Measurements from ENCODE around the gene COL12A1. TPM values are rescaled to one million over a fixed set of nuclear protein-coding genes. Genes with fewer than 3 reads are reported as not detected.

Gene COL12A1
- total and polyA plus RNA-seq, 8 donors, result 23.1 to 74.3 (median 31.5) TPM

DNA sequence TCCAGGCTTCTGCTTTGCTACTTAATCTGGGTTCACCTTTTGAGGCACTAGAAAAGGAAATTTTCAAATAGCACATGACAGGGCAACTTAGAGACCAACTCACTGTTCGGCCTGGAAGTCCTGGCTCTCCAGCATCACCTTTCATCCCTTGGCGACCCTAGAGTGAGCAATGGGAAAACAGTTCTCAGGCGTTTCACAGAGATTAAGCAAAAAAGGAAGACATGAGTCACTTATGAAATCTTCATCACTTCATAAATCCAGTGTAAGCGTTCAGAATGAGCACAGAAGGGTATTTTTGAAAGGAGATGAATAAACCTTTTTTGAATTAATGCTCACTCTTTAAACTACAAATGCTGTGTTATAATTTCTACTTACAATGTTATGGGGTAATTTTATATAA lies 104.0 kb downstream of the COL12A1 start:
- no peak overlapping the region for H3K4me3 ChIP-seq
- DNase-seq (no peak), ATAC-seq (no peak)
- H3K27ac ChIP-seq, result peak overlapping the region in 1 of 2 donors; percentile 13
- intact Hi-C loops (cut with DNase I), result no loop called here
- no peaks in the 10 kb centered on the region for H3K9me3 ChIP-seq
- TF ChIP-seq, protein P1, sequence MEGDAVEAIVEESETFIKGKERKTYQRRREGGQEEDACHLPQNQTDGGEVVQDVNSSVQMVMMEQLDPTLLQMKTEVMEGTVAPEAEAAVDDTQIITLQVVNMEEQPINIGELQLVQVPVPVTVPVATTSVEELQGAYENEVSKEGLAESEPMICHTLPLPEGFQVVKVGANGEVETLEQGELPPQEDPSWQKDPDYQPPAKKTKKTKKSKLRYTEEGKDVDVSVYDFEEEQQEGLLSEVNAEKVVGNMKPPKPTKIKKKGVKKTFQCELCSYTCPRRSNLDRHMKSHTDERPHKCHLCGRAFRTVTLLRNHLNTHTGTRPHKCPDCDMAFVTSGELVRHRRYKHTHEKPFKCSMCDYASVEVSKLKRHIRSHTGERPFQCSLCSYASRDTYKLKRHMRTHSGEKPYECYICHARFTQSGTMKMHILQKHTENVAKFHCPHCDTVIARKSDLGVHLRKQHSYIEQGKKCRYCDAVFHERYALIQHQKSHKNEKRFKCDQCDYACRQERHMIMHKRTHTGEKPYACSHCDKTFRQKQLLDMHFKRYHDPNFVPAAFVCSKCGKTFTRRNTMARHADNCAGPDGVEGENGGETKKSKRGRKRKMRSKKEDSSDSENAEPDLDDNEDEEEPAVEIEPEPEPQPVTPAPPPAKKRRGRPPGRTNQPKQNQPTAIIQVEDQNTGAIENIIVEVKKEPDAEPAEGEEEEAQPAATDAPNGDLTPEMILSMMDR (IDR thresholded peaks at IDR 0.05), result no peak
- no peaks in the 10 kb centered on the region for H3K27me3 ChIP-seq
- H3K4me1 ChIP-seq, result no peaks in the 10 kb centered on the region
- peaks cover 0 to 4% of the 10 kb centered on the region in 2 donors for H3K36me3 ChIP-seq

- Histone ChIP-seq H3K4me1 (no peaks in the 10 kb centered on the region), H3K27ac (peak overlapping the region in 1 of 2 donors; percentile 7), H3K27me3 (no peaks in the 10 kb centered on the region), H3K9me3 (no peaks in the 10 kb centered on the region), H3K4me3 (no peak overlapping the region), H3K36me3 (peaks cover 0 to 2% of the 10 kb centered on the region in 2 donors)
- intact Hi-C loops (cut with DNase I), result no loop called here
- peak in 3 of 4 donors; percentile 44 to 68 (median 46) for DNase-seq
- TF ChIP-seq, protein P1 (IDR thresholded peaks at IDR 0.05), result no peak
- ATAC-seq, result peak; percentile 78
Measured at GRCh38 chr6:75098709-75099108, 107.1 kb downstream of the COL12A1 start.

- intact Hi-C loops (cut with DNase I), result no loop called here
- H3K4me3 ChIP-seq, result no peak overlapping the region
- no peaks in the 10 kb centered on the region for H3K4me1 ChIP-seq
- DNase-seq, result no peak
- ATAC-seq, result no peak
- H3K27me3 ChIP-seq, result no peaks in the 10 kb centered on the region
- H3K27ac ChIP-seq, result no peak overlapping the region
- TF ChIP-seq, protein P1 (IDR thresholded peaks at IDR 0.05), result no peak
- no peaks in the 10 kb centered on the region for H3K36me3 ChIP-seq
- H3K9me3 ChIP-seq, result no peaks in the 10 kb centered on the region
Measured at GRCh38 chr6:75096966-75097365, 108.9 kb downstream of the COL12A1 start.

DNA sequence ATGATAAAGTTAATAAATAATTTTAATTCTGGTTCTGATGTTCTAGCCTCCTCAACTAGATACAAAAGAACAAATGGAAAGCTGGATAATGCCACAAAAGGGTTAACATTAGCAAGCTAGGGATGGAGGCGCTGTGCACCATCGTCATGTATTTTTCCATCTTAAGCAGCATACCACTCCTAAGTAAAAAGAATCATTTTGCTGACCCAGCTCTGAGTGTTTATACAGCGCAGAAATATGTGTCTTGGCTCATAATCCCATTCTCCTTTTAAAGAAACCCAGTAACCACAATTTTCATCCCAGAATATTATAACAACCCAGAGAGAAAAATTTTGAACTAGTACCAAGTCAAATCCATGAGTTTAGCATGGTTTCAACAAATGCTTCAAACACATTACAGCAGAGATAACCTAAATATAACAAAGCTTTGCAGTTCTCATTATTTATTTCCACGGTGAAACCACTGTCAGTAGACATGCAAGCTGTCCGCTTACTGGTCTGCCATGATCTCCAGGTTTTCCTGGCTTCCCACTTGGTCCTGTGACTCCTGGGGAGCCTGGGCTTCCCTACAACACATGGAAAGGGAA lies 111.1 kb downstream of the COL12A1 start:
- Histone ChIP-seq H3K4me1 (no peaks in the 10 kb centered on the region), H3K27me3 (no peaks in the 10 kb centered on the region), H3K36me3 (no peaks in the 10 kb centered on the region), H3K27ac (peak overlapping the region in 1 of 2 donors; percentile 41), H3K9me3 (no peaks in the 10 kb centered on the region), H3K4me3 (no peak overlapping the region)
- DNase-seq (peak in 2 of 4 donors; percentile 62 to 78), ATAC-seq (peak; percentile 84)
- TF ChIP-seq, protein P1 (IDR thresholded peaks at IDR 0.05), result no peak
- intact Hi-C loops (cut with DNase I), result no loop called here

GRCh38 chr6:75091467-75092190 lies 114.2 kb downstream of the COL12A1 start:
- intact Hi-C loops (cut with DNase I), result no loop called here
- ATAC-seq (no peak), DNase-seq (no peak)
- no peaks in the 10 kb centered on the region for H3K27me3 ChIP-seq
- H3K27ac ChIP-seq, result no peak overlapping the region
- no peak overlapping the region for H3K4me3 ChIP-seq
- H3K4me1 ChIP-seq, result no peaks in the 10 kb centered on the region
- TF ChIP-seq, protein P1 (IDR thresholded peaks at IDR 0.05), result no peak
- no peaks in the 10 kb centered on the region for H3K9me3 ChIP-seq
- no peaks in the 10 kb centered on the region for H3K36me3 ChIP-seq

Data from left lung (tissue), 10 donors.